Fibroblast of the conjunctiva (primary cell): ENCODE results near the gene COL9A2.

ENCODE experiments used
- DNase-seq: peaks from one replicate; pipeline ENCODE4 v3.0.0-alpha.2; 2010; ENCODE audit warnings: low read depth

Gene COL9A2

DNA sequence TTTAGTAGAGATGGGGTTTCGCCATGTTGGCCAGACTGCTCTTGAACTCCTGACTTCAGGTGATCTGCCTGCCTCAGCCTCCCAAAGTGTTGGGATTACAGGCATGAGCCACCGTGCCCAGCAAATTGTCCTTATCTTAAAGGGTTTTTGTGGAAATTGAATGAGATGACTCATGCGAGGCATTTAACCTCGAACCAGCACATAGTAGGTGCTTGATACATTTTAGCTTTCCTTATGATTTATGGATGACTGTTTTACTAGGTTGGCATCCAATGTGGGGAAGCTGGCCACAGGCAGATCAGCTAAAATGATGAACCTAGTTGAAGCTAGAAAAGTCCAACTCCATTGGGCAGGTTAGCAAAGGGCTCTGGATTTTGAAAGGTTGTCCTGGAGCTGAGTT, 1.4 kb upstream of the COL9A2 start:
- no peak for DNase-seq

DNA sequence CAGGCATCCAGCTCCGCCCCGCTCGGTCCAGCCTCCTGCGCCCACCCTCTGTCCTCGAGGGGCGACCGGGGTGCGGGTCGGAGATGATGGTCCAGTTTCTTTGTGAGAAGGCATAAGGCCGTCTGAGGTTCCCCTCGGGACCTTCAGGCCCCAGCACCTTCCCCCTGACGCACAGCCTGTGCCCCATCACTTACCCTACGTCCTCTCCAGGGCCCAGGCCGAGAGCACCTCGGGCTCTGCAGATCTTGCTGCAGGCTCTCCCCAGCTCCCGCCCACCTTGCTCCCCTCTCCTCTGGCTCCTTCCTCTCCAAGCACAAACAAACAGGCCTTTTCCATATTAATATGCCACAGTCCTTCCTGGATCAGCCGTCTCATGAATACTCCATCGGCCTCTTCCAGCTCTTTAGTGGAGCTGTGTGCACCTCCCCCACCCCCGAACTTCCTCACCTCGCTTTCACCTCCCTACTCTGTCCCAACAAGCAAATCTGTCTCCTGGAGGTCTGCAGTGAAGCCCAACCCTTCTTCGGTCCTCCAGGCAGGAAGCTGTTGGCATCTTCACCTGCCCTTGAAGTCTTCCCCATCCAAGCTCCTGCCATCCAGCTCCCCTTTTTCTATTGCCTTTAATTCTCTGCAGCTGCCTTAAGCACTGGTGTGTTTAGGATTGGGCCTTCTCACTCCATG, 448 bp upstream of the COL9A2 start:
- no peak for DNase-seq

DNA sequence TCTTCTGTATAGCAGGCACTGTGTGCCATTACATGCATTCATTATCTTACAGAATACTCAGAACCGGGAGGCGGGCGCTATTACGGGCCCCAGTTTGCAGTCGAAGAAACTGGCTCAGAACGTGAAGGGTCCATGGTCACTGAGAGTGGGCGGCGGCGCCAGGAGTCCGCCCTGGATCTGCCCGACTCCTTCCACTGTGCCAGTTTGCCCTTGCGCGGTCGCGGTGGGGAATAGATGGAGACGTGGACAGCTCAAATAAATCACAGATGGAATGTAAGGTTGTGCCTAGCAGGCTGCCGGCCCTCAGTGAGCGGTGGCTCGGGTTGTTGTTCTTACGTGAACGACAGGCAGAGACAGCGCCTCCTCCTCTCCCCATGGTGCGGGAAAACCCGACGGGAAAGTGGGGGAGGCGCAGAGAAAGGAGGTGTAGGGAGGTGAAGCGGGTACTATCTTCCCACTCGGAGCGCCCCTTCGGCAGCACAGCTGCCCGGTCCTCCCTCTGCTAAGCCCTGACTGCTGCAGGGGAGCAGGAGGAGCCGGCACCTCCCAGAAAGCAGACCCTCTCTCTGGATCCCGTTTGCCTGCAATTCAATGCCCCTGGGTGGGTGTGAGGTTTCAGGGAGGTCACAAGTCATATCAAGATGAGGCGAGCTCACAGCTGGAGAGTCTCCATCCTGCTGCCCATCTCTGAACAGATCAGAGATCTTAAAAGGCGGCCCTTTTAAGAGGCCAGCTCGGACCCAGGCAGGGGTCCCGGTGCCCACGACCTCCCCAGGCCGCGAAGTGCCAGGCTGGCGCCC, 1.1 kb downstream of the COL9A2 start:
- DNase-seq = no peak

DNA sequence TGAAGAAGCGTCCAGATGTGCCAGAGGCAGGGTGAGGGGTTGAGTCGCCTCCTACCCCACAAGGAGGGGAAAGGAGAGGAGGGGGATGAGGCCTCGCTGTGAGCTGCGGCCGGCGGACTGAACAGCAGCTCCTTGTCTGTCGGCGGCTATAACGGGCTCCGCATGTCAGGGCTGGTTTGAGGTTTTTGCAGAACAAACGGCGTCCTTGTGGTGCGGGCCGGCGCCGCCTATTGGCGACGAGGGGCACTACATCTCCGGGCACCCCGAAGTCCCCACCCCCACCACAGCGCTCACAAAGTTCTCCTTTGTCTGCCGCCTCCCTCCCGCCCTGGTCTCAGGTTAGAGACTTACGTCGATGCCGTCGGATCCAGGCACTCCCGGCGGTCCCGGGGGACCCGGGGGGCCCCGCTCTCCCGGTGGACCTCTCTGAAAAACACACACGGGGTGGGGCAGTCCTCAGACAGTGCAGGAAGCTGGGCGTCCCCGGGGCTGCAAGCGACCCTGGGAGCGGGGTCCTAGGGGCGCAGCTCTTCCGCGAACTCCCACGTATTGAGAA, 1.8 kb downstream of the COL9A2 start:
- peak; percentile 77 for DNase-seq

DNA sequence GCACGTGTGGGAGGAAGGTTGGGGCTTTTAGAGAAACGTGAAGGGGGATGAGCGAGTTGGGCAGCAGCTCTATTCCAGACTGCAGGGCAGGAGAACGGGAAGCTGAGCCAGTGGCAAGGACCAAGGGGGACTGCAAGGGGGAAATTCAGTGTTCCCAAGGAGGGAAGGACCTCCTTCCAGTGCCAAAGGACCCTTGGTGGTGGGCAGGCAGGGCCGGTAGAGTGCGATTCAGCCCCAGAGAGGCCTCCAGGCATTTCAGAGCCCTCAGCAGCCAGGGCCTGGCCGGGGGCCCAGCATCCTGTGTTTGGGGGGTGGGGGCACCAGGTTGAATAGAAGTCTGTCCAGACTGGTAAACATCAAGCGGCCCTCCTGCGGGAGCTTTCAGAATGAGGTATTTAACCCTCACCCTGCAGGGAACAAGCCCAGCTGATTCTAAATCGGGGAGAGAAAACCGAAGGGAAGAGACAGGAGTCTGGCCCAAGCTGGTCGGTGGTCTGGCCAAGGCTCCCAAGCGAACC, 2.3 kb downstream of the COL9A2 start:
- no peak for DNase-seq

DNA sequence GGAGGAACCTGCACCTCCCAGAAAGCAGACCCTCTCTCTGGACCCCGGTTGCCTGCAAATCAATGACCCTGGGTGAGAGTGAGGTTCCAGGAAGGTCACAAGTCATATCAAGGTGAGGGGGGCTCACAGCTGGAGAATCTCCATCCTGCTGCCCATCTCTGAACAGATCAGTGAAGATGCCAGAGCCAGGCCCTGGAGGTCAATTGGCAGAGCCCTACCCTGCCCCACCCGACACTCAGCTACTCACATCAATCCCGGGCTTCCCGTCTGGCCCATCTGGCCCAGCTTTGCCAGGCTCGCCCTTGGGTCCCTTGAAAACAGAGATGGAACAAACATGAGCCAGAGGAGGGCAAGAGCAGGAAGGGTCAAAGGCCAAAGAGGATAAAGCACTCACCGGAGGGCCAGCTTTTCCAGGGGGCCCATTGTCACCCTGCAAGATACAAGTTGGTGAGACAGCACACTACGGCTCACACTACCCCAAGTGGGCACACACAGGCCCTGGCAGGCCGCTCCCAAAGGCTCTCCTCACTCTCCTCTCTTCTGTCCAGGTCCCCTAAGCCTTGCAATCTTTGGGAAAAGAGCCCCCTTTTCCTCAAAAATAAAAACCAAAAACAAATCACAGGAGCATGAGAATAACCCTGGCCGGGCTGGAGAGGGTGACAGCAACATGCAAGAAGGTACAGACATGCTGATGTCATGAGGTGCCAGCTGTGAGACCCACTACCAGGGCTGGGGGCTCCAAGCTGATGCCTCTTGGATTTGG, 2.9 kb downstream of the COL9A2 start:
- DNase-seq = no peak

DNA sequence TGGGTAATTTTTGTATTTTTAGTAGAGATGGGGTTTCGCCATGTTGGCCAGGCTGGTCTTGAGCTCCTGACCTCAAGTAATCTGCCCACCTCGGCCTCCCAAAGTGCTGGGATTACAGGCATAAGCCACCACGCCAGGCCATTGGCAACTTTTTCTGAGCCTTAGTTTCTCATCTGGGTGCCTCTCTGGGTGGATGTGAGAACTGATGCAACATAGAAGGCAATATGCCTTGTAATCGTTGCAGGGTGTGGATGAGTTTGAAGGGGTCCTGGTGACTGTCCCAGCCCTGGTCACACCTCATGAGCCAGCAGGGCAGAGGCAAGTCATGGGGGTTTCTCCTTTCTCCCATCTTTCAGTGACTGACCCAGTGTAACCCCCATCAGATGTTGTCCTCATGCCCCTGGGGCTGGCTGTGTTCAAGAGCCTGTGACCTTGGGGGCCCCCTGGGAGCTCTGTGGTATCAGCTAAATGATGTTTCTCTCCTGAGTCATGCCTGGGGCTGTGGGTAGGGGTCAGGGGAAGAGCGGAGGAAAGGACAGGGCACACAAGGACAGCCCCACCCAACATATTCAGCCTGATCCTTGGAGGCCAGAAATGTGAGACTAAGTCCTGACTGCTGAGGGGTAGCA, 3.6 kb downstream of the COL9A2 start:
- peak; percentile 28 for DNase-seq

DNA sequence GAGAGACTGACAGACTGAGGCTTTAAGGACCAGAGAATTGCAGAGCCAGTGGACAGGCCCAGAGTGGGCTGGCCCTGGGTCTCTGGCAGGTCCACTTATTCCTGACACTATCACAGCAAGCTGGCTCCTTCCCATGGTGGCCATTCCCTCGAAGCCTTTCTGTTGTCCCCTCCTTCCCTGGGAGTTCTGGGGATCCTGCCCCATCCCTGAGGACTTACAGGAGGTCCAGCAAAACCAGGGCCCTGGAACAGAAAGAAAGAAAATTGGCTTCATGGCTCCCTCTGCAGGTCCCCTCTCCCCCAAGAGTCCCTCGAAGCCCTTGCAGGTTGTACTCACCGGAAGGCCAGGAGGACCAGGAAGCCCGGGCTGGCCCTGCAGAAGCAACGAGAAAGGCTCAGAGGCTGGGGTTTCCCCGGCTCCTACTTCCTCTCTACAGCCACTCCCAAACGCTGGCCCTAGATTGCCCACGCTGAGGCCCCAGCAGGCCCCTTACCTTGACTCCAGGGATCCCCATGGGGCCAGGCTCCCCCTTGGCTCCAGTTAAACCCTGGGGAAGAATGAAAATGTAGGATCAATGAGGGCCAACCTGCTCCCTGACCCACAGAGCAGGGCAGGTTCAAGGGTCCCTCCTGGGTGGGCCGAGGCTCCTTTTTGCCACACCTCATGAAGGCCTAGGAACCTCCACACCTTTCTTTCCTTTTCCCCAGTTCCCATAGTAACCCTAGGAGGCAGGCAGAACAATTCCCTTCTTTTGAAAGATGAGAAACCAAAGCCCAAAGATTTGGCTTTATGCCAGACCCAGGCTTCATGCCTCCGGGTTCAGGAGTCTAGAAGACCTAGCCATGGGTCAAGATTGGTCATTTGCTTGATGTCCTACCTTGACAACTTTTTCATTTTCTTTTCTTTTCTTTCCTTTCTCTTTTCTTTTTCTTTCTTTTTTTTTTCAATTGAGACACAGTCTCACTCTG, 4.6 kb downstream of the COL9A2 start:
- DNase-seq = no peak

DNA sequence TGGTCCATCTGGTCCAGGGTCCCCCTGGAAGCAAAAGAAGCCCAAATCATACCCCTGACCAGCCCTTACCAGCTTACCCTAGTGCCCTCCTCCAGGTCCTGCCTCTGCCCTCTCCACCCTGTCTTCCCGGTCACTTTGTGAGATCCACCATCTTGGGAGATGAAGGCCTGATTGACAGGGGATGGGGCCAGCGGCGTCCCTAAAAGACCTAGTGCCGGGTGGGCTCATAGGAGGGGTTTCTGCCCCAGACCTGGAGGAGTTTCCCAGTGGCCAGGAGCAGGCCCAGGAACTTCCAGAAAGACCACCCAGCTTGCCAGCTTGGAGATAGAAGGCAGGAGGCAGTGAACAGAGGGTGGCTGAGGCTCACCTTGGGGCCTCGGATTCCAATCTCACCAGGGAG, 5.4 kb downstream of the COL9A2 start:
- DNase-seq = no peak

DNA sequence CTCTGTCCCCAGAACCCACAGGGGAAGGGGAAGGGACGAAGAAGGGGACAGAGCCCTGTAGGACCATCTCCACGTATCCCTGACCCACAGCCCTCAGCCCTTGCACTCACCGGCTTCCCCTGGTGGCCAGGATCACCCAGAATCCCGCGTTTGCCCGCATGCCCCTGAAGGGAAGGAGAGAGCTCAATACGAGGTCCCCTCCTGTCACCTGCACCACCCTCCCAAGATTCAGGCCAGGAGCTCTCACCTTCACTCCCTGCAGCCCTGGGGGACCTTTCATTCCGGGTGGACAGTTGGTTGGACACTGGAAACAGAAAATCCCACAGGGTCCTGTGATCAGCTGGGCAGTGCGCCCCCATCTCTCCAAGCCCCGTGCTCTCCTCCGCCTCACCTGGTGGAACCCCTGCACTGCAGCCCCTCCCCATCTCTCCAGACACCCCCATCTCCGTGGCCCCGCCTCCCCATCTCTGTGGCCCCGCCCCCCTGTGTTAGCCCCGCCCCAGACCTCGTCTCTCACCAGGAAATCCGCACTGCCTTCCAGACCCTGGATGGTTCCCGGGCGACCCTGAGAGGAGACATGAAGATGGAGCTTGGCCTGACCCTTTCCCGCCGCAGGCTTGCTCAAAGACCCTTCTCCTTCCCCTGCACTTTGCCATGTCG, 6.0 kb downstream of the COL9A2 start:
- DNase-seq = no peak

DNA sequence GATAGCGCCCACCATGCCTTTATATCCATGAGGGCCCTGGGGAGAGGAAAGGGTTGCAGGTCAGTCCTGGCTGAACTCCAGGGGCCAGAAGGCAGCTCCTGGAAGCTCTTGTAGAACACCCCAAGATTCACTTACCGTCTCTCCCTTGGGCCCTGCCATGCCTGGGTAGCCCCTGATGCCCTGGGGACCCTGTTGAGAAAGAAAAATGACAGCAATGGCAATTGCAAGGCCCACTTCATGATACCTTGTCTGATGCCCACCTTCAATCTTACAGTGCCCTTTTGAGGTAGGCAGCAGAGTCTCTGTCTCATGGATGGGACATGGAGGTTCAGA, 7.0 kb downstream of the COL9A2 start:
- DNase-seq = no peak

DNA sequence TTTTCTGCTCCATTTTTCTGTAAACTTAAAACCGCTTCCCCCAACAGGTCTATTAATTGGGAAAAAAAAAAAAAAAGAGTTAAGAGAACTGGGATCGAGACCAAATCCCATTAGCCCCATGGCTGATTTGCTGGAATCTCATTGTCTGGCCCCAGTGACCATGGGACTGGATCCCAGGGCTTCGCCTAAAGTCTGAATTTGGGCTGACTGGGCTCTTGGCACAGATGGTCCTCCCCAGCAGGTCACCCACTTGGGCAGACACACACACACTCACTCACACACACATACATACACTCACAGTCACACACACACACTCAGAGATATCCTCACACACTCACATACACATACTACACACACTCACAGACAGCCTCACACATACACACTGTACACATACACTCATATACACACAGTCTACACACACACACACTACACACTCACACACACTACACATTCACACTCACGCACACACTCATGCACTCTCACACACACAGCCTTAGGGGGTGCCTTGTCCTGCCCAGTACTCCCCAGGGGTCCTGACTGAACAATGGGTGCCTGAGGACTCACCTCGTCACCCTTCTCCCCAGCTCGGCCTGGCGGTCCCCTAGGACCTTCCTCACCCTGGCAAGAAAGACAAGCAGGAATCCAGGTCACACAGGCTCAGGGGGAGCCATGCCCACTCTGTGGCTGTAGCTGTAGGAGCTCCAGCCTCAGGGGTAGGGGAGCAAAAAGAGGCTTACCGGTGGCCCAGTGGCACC, 7.5 kb downstream of the COL9A2 start:
- no peak for DNase-seq

DNA sequence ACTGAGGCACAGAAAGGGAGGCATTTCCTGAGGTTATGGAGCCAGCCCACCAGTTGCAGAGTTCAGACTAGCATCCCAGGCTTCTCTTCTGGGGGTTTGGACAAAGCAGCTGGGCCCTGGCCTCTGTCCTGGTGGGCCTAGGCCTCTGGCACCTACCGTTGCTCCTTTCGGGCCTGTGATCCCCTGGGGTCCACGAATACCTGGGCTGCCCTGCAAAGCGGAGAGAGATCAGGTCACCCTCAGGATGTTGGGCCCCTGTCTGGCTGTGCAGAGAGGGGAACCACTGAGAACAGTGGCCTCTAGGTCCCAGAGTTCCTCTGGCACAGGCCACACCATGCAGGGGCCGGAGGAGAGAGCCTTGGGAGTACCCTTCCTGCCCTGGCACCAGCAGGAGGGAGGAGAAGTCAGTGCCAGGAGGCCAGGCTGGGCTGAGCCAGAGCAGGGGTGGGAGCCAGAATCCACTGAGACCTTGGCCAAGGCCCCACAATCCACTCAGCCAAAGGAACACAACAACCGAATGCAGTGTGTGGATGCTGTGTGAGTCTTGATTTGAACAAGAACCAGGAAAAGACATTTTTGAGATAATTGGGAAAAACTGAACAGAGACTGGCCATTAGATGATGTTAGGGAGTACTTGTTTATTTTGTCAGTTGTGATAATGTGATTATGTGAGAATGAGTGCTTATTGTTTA, 8.9 kb downstream of the COL9A2 start:
- DNase-seq = no peak

DNA sequence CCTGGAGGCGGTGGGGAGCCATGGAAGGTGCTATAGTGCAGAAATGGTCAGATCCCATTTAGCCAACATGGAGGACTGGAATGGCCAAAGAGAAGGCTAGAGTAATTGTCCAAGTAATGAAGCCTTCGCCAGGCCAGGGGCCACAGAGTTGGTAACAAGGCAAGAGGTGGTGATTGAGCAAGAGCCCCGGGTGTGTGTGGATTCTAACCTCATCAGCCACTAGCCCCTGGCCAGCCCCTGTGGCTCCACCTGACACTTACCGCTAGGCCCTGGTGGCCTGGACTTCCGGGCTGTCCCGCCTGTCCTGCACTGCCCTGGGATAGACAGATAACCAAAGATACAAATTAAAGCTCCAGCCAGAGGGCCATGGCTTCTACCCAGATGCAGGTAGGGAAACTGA, 9.9 kb downstream of the COL9A2 start:
- DNase-seq = no peak

DNA sequence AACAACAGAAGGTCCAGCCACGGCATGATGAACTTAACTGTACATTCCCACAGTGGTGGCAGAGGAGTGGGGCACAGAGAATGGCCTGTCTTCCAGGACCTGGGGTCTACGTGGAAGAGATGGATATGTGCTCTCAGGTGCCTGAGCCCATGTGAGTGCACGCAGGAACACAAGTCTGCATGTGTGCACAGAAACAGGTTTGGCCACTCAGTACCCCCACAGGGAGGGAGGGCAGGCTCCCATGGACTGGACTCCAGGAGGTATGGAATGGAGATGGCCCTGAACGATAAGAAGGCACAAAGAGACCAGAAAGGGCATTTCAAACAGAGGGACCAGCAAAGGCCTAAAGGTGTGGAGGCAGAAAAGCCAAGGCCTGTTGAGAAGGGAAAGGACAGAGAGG, 10.8 kb downstream of the COL9A2 start:
- no peak for DNase-seq

DNA sequence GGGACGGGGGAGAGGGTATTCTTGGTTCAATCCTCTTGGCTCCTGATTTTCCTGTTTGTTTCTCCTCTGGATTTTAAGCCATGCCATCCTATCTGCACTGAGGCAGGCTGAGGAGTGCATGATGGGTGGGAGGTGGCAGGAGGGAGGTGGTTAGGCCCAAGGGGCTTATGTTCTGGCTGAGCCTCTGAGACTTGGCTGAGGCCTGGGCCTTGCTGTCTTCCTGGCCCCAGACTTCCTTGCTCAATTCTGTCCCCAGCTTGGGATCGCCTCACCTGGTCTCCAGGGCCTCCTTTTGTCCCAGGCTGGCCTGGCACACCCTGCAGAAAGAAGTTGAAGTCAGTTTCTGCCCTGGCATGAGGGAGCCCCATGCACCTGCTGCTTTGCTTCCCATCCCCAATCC, 11.2 kb downstream of the COL9A2 start:
- DNase-seq = no peak

DNA sequence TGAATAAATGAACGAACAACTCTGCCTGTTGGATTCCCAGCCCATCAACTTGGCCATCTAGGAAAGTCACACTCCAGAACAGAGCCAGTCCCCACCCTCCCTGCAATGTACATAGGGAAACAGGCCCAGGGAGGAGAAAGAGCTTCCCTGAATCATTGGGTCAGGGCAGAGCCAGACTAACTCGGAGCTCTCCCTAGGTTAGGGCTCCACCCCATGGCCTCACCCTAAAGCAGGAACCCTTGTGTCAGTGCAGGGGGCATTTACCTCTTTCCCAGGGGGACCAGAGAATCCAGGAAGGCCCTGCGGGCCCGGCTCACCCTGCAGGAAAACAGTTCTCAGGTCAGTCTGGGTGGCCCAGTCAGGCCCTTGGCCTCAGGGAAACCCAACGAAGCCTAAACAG, 11.6 kb downstream of the COL9A2 start:
- no peak for DNase-seq

DNA sequence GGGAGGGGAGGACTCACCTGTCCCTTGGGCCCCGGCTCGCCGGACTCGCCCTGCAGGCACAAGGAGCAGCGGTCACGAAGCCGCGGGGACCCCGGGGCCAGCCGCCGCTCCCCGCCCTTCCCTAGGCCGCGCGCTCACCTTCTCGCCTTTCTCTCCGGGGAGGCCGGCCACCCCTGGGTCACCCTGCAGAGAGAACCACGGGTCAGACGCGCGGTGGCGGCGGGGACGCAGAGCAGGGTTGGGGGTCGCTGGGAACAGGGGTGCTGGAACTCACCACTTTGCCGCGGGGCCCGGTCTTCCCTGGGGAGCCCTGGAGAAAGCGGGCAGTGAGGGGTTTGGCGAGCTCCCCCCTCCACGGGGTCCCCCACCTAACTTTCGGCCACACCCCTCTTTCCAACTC, 13.3 kb downstream of the COL9A2 start:
- no peak for DNase-seq
